Measurements from ENCODE around the gene REC8. TPM values are rescaled to one million over a fixed set of nuclear protein-coding genes. Genes with fewer than 3 reads are reported as not detected.
"Not testable (repeated sequence)": the region's sequence is repeated elsewhere in the genome, so short reads cannot be mapped to it uniquely, and the experiment has no call there.

The REC8 gene
- total RNA-seq, 1 donor from 2014 or later: 158 TPM

DNA sequence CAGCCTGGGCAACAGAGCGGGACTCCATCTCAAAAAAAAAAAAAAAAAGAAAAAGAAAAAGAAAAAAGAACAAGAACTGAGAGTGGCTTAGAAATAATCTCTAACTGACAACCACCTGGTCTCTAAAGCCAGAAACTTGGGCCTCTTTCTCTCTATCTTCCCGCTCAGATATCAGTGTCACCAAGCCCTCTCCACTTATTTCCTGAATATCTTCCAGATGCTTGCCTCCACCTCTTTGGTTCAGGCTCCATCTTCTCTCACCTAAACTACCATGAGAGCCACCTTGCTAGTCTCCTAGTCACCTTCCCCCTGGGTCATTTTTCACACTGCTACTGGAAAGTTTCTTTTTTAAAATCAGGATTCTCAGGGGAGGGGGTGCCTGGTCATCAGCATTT is 25.2 kb downstream of the REC8 start:
- TF ChIP-seq, protein P1, sequence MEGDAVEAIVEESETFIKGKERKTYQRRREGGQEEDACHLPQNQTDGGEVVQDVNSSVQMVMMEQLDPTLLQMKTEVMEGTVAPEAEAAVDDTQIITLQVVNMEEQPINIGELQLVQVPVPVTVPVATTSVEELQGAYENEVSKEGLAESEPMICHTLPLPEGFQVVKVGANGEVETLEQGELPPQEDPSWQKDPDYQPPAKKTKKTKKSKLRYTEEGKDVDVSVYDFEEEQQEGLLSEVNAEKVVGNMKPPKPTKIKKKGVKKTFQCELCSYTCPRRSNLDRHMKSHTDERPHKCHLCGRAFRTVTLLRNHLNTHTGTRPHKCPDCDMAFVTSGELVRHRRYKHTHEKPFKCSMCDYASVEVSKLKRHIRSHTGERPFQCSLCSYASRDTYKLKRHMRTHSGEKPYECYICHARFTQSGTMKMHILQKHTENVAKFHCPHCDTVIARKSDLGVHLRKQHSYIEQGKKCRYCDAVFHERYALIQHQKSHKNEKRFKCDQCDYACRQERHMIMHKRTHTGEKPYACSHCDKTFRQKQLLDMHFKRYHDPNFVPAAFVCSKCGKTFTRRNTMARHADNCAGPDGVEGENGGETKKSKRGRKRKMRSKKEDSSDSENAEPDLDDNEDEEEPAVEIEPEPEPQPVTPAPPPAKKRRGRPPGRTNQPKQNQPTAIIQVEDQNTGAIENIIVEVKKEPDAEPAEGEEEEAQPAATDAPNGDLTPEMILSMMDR (conservative IDR thresholded peaks at IDR 0.05; ENCODE audit: low read depth, low read length): no peak
- DNase-seq (ENCODE audit: low read depth): no peak
- H3K4me3 ChIP-seq (ENCODE audit: low read depth, low read length): peak overlapping the region; percentile 74

DNA sequence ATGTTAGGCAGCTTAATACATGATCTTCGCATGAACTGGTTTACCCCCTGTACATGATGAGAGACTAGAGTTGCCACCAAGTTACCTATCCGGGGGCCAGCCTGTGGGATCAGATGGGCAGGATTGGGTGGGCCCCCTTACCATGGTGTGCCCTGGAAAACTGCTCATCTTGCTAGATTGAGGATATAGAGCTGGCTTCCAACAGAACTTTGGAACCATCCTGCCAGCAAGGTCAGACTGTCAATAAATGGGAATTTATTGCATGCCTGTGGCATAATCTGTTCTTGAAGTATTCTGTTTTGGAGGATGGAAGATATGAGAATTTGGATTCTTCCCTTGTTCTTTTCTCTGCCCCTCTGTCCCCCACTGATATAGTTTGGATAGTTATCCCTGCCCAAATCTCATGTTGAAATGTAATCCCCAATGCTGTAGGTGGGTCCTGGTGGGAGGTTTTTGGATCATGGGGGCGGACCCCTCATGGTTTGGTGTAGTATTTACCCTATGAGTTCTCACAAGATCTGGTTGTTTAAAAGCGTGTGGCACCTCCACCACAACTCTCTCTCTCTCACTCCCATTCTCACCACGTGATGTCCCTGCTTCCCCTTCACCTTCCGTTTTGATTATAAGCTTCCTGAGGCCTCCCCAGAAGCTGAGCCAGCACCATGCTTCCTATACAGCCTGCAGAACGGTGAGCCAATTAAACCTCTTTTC is 27.1 kb downstream of the REC8 start:
- H3K4me3 ChIP-seq (ENCODE audit: low read depth, low read length): no peak overlapping the region
- TF ChIP-seq, protein P1 (conservative IDR thresholded peaks at IDR 0.05; ENCODE audit: low read depth, low read length): no peak
- no peak for DNase-seq (ENCODE audit: low read depth)

DNA sequence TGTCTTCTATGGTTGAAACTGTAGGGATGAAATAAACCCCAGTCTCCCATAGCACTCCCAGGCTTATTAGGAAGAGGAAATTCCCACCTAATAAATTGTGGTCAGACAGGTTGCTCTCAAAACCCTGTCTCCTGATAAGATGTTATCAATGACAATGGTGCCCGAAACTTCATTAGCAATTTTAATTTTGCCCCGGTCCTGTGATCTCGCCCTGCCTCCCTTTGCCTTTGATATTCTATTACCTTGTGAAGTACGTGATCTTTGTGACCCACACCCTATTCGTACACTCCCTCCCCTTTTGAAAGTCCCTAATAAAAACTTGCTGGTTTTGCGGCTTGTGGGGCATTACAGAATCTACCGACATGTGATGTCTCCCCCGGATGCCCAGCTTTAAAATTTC is 30.7 kb downstream of the REC8 start:
- not testable (repeated sequence) for DNase-seq (ENCODE audit: low read depth); H3K4me3 ChIP-seq (ENCODE audit: low read depth, low read length)

DNA sequence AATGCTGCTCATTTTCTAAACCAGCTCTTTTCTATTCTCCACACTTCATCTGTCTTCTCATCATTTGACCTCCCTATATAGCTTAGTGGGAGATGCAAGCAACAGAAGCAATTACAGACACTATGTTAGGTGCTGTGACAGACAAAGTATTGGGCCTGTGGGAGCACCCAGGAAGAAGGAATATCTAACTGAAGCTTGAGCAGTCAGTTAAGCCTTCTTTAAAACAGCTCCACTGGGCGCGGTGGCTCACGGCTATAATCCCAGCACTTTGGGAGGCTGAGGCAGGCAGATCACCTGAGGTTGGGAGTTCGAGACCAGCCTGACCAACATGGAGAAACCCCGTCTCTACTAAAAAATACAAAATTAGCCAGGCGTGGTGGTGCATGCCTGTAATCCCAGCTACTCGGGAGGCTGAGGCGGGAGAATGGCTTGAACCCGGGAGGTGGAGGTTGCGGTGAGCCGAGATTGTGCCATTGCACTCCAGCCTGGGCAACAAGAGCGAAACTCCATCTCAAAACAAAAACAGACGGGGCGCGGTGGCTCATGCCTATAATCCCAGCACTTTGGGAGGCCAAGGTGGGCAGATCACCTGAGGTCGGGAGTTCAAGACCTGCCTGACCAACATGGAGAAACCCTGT is 31.5 kb downstream of the REC8 start:
- not testable (repeated sequence) for DNase-seq (ENCODE audit: low read depth)

DNA sequence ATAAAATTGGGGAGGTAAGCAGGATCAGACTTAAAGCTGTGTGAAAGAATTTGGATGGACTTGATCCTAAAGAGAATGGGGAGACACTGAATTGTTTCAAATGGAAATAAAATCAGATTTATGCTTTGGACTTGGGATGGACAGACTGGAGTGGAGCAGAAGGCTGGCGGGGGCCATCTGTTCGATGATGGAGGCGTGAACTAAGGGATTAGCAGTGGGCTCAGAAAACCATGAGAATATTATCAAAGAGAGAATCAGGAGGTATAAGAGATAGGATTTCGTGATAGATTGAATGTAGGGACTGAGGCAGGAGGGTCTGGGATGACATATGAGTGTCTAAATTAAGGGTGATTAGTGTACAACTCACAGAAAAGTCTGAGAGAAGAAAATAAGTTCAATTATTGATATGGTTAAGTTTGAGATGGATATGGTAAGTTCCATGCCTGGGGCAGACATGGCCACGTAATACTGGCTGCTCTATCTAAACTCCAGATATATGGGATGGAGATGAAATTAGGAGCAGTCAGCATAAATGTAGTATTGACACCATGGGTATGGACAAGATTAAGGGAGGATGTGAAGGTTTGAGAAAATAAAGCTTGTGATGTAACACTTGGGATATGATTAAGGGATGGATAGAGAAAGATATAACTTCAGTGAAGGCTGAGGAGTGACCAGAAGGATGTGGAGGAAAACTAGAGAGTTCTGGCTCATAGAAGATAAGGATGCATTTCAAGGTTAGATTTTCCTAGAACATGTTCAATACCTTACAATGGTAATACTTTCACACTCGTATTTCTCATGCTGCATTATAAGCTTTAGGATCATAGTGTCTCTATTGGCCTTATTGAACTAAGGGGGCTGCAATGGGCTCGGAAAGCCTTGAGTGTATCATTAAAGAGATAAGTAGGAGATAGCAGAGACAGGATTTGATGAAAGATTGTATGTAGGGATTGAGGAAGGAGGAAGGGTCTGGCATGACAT is 32.6 kb downstream of the REC8 start:
- DNase-seq (ENCODE audit: low read depth): no peak
- no peak overlapping the region for H3K4me3 ChIP-seq (ENCODE audit: low read depth, low read length)
- TF ChIP-seq, protein P1 (conservative IDR thresholded peaks at IDR 0.05; ENCODE audit: low read depth, low read length): no peak

More for the DNA sequence above, 31.5 kb downstream of the REC8 start:
- not testable (repeated sequence) for H3K4me3 ChIP-seq (ENCODE audit: low read depth, low read length)

DNA sequence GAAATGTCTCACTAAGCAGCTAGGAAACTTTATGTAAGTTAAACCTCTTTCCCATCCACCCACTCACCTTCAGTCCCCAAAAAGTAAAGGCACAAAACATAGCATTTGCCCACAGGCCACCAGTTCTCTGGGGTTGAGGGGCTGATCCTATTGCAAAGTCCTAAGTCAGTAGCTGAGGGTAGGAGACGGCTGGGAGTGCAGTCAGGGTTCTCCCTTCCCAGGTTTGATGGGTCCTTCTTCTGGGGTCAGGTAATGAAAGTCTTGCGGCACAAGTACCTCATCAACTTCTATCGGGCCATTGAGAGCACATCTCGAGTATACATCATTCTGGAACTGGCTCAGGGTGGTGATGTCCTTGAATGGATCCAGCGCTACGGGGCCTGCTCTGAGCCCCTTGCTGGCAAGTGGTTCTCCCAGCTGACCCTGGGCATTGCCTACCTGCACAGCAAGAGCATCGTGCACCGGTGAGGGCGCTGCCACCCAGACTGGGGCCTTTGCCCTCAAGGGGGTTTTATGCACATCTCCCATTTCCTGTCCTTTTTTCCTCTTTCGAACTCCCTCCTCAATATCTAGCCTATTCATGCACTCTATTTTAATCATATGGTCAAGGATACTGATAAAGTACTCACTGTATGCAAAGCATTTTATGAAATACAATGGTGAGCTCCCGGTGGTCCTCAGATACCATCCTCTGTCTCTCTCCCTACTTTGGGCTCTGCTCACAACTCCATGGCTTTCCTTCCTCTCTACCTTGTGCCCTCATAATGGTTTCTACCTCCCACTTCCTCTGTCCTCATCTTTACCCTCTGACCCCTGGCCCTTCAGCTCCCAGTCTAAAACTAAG is 34.6 kb downstream of the REC8 start:
- no peak overlapping the region for H3K4me3 ChIP-seq (ENCODE audit: low read depth, low read length)
- no peak for DNase-seq (ENCODE audit: low read depth)
- TF ChIP-seq, protein P1 (conservative IDR thresholded peaks at IDR 0.05; ENCODE audit: low read depth, low read length): no peak

DNA sequence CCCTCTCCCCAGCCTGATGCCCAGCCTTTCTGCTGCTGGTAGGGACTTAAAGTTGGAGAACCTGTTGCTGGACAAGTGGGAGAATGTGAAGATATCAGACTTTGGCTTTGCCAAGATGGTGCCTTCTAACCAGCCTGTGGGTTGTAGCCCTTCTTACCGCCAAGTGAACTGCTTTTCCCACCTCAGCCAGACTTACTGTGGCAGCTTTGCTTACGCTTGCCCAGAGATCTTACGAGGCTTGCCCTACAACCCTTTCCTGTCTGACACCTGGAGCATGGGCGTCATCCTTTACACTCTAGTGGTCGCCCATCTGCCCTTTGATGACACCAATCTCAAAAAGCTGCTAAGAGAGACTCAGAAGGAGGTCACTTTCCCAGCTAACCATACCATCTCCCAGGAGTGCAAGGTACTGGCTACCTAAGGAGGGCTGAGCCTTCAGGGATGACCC is 35.2 kb downstream of the REC8 start:
- TF ChIP-seq, protein P1 (conservative IDR thresholded peaks at IDR 0.05; ENCODE audit: low read depth, low read length): no peak
- no peak for DNase-seq (ENCODE audit: low read depth)
- H3K4me3 ChIP-seq (ENCODE audit: low read depth, low read length): no peak overlapping the region
